ENCODE measurements around the gene DAB2IP. TPM values are rescaled to one million over a fixed set of nuclear protein-coding genes. Genes with fewer than 3 reads are reported as not detected.

Gene DAB2IP
- total and polyA plus RNA-seq, 8 donors, result 17.5 to 303 (median 45.6) TPM

GRCh38 chr9:121628401-121628800, 23.0 kb upstream of the DAB2IP start:
- 86 to 98% (median 94%) methylated on average over 3 to 4 of the region's 4 CpGs for WGBS, 5 donors
- DNase-seq, result no peak
- Histone ChIP-seq H3K4me3 (no peak overlapping the region), H3K4me1 (peaks cover 0 to 38% (median 4%) of the 10 kb centered on the region in 4 donors), H3K27ac (no peak overlapping the region), H3K9me3 (no peaks in the 10 kb centered on the region), H3K27me3 (no peaks in the 10 kb centered on the region), H3K36me3 (no peaks in the 10 kb centered on the region)
- intact Hi-C loops (cut with DNase I; ENCODE audit: low total_unique reads), result no loop called here
- TF ChIP-seq EP300 (IDR thresholded peaks at IDR 0.05), result no peak
- no peak for TF ChIP-seq POLR2AphosphoS5 (IDR thresholded peaks at IDR 0.05)
- TF ChIP-seq, protein P1, sequence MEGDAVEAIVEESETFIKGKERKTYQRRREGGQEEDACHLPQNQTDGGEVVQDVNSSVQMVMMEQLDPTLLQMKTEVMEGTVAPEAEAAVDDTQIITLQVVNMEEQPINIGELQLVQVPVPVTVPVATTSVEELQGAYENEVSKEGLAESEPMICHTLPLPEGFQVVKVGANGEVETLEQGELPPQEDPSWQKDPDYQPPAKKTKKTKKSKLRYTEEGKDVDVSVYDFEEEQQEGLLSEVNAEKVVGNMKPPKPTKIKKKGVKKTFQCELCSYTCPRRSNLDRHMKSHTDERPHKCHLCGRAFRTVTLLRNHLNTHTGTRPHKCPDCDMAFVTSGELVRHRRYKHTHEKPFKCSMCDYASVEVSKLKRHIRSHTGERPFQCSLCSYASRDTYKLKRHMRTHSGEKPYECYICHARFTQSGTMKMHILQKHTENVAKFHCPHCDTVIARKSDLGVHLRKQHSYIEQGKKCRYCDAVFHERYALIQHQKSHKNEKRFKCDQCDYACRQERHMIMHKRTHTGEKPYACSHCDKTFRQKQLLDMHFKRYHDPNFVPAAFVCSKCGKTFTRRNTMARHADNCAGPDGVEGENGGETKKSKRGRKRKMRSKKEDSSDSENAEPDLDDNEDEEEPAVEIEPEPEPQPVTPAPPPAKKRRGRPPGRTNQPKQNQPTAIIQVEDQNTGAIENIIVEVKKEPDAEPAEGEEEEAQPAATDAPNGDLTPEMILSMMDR (IDR thresholded peaks at IDR 0.05), result no peak
- no peak for TF ChIP-seq POLR2A (IDR thresholded peaks at IDR 0.05)

GRCh38 chr9:121631115-121631514, 20.3 kb upstream of the DAB2IP start:
- Histone ChIP-seq H3K4me3 (no peak overlapping the region), H3K27me3 (no peaks in the 10 kb centered on the region), H3K4me1 (peaks cover 18 to 47% (median 29%) of the 10 kb centered on the region in 4 donors), H3K36me3 (no peaks in the 10 kb centered on the region), H3K9me3 (no peaks in the 10 kb centered on the region), H3K27ac (no peak overlapping the region)
- WGBS, 5 donors, result 93 to 100% (median 95%) methylated on average over 3 of the region's 3 CpGs
- TF ChIP-seq EP300 (IDR thresholded peaks at IDR 0.05) (no peak), POLR2A (IDR thresholded peaks at IDR 0.05) (no peak), POLR2AphosphoS5 (IDR thresholded peaks at IDR 0.05) (no peak)
- TF ChIP-seq, protein P1 (IDR thresholded peaks at IDR 0.05), result no peak
- no peak for DNase-seq
- intact Hi-C loops (cut with DNase I; ENCODE audit: low total_unique reads), result loop anchor here (10.0 kb wide), 1 partner anchor 54 kb away; no protein-coding TSS in a partner anchor

- Histone ChIP-seq H3K27ac (no peak overlapping the region), H3K9me3 (no peaks in the 10 kb centered on the region), H3K27me3 (no peaks in the 10 kb centered on the region), H3K36me3 (no peaks in the 10 kb centered on the region), H3K4me1 (peaks cover 18 to 54% (median 35%) of the 10 kb centered on the region in 4 donors), H3K4me3 (no peak overlapping the region)
- intact Hi-C loops (cut with DNase I; ENCODE audit: low total_unique reads), result loop anchor here (10.0 kb wide), 1 partner anchor 53 kb away; no protein-coding TSS in a partner anchor
- 82 to 88% (median 86%) methylated on average over 17 to 18 of the region's 18 CpGs for WGBS, 5 donors
- no peak for DNase-seq
- TF ChIP-seq, protein P1 (IDR thresholded peaks at IDR 0.05), result no peak
- TF ChIP-seq POLR2A (IDR thresholded peaks at IDR 0.05) (no peak), EP300 (IDR thresholded peaks at IDR 0.05) (no peak), POLR2AphosphoS5 (IDR thresholded peaks at IDR 0.05) (no peak)
Measured at GRCh38 chr9:121631978-121632418, 19.4 kb upstream of the DAB2IP start.

GRCh38 chr9:121633119-121633714, 18.2 kb upstream of the DAB2IP start:
- no peak overlapping the region for H3K4me3 ChIP-seq
- no peaks in the 10 kb centered on the region for H3K27me3 ChIP-seq
- intact Hi-C loops (cut with DNase I; ENCODE audit: low total_unique reads), result loop anchor here (10.0 kb wide), 1 partner anchor 52 kb away; no protein-coding TSS in a partner anchor
- no peak overlapping the region for H3K27ac ChIP-seq
- no peaks in the 10 kb centered on the region for H3K36me3 ChIP-seq
- H3K4me1 ChIP-seq, result peaks cover 18 to 49% (median 38%) of the 10 kb centered on the region in 4 donors
- TF ChIP-seq EP300 (IDR thresholded peaks at IDR 0.05) (no peak), POLR2A (IDR thresholded peaks at IDR 0.05) (no peak), POLR2AphosphoS5 (IDR thresholded peaks at IDR 0.05) (no peak)
- TF ChIP-seq, protein P1 (IDR thresholded peaks at IDR 0.05), result no peak
- WGBS, 5 donors, result 55 to 70% (median 63%) methylated on average over 8 to 9 of the region's 9 CpGs
- H3K9me3 ChIP-seq, result no peaks in the 10 kb centered on the region
- DNase-seq, result peak in 1 of 2 donors; percentile 35

All from stomach (tissue), 9 donors.